ENCODE data around the gene AGPAT2.

The AGPAT2 gene

GRCh38 chr9:136675477-136676296 is 11.6 kb downstream of the AGPAT2 start:
- in situ Hi-C loops (cut with MboI; ENCODE audit: low sequenced_read_pairs): no loop called here

GRCh38 chr9:136674786-136675349 is 12.4 kb downstream of the AGPAT2 start:
- in situ Hi-C loops (cut with MboI; ENCODE audit: low sequenced_read_pairs): no loop called here

- in situ Hi-C loops (cut with MboI; ENCODE audit: low sequenced_read_pairs): no loop called here
Observed at GRCh38 chr9:136673975-136674785, 13.1 kb downstream of the AGPAT2 start.

- in situ Hi-C loops (cut with MboI; ENCODE audit: low sequenced_read_pairs): no loop called here
Observed at GRCh38 chr9:136673088-136673974, 13.9 kb downstream of the AGPAT2 start.

GRCh38 chr9:136672431-136673087 is 14.7 kb downstream of the AGPAT2 start:
- in situ Hi-C loops (cut with MboI; ENCODE audit: low sequenced_read_pairs): no loop called here

GRCh38 chr9:136671646-136672430 is 15.4 kb downstream of the AGPAT2 start:
- in situ Hi-C loops (cut with MboI; ENCODE audit: low sequenced_read_pairs): no loop called here

GRCh38 chr9:136671254-136671614 is 16.0 kb downstream of the AGPAT2 start:
- in situ Hi-C loops (cut with MboI; ENCODE audit: low sequenced_read_pairs): no loop called here

GRCh38 chr9:136670576-136671253 is 16.5 kb downstream of the AGPAT2 start:
- in situ Hi-C loops (cut with MboI; ENCODE audit: low sequenced_read_pairs): no loop called here

GRCh38 chr9:136669791-136670464 is 17.3 kb downstream of the AGPAT2 start:
- in situ Hi-C loops (cut with MboI; ENCODE audit: low sequenced_read_pairs): no loop called here

- in situ Hi-C loops (cut with MboI; ENCODE audit: low sequenced_read_pairs): no loop called here
Observed at GRCh38 chr9:136668983-136669790, 18.1 kb downstream of the AGPAT2 start.

- in situ Hi-C loops (cut with MboI; ENCODE audit: low sequenced_read_pairs): no loop called here
Observed at GRCh38 chr9:136667940-136668760, 19.1 kb downstream of the AGPAT2 start.

GRCh38 chr9:136667214-136667939 is 19.9 kb downstream of the AGPAT2 start:
- in situ Hi-C loops (cut with MboI; ENCODE audit: low sequenced_read_pairs): no loop called here

- in situ Hi-C loops (cut with MboI; ENCODE audit: low sequenced_read_pairs): no loop called here
Observed at GRCh38 chr9:136666372-136667213, 20.7 kb downstream of the AGPAT2 start.

- in situ Hi-C loops (cut with MboI; ENCODE audit: low sequenced_read_pairs): no loop called here
Observed at GRCh38 chr9:136665704-136666371, 21.4 kb downstream of the AGPAT2 start.

Data from HL-60/S4 (cell line).